GM21529 (cell line): ENCODE results near the gene RSRC1.
"Not testable (repeated sequence)": the region's sequence is repeated elsewhere in the genome, so short reads cannot be mapped to it uniquely, and the experiment has no call there.

Source experiments
- ATAC-seq: cut with Tn5 transposase; IDR thresholded peaks from one replicate; pipeline ENCODE4 v1.9.1; 2021; ENCODE audit not compliant: unreplicated experiment

RSRC1 gene

DNA sequence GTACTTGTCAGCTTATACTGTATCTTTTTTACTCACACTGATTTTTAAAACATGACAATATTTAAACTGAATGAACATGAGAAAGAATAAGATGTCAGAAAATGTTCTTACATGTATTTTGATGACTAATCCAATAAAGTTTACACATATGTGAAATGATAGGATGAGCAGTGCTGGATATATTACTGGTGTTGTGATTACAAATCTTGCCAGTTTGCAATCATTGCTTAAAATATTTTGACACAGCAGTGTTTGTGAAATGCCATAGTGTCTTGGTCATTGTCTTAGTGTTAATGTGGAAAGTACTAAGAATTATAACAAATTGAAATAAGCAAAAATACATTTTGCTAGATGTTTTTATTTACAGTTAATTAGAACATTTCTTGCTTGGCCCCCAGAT is 342.4 kb downstream of the RSRC1 start:
- ATAC-seq: no peak

DNA sequence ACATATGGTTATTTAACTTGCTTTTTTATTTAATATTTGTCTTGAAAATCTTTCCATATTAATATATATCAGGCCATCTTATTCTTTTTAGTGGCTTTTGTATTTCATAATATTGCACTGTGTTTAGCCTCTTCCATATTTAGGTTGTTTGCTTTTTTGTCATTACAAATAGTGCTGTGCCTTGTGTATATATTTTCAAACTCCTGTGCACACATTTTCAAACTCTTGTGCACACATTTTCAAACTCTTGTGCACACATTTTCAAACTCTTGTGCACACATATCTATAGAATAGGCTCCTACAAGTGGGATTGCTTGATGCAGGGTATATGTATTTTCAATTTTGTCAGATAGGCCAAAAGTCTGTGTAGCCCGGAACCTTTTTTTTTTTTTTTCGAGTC is 343.1 kb downstream of the RSRC1 start:
- no peak for ATAC-seq

DNA sequence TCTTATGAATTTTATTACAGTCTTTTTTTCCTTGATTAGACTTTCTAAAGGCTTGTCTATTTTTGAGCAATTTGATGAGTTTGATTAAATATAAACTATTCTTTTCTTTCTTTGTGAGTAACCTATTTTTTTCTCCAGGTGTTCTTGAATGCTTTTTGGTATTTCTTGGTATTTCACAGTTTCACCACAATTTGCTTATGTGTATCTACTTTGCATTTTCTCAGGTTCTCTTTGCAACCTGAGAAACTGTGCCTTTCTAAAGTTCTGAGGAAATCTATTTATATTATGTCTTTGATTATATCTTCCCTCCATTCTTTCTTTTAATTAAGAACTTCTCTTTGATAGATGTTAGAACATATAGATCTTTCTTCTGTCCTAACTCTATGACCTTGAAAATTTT is 344.0 kb downstream of the RSRC1 start:
- ATAC-seq: peak; percentile 61

DNA sequence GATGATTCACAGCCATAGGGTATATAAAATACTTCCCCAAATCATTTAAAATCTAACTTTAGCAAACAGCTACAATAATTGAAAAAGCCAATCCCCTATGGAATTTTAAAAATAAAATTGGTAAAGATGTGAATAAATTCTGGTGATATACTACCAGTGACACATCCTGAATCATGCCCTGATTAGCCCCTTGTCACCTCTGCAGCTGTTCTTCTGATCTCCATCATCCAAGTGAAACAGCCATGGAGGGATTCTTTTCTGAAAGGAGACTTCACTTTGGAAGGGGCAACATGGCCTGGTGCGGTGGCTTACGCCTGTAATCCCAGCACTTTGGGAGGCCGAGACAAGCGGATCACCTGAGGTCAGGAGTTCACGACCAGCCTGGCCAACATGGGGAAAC is 345.5 kb downstream of the RSRC1 start:
- ATAC-seq: no peak

DNA sequence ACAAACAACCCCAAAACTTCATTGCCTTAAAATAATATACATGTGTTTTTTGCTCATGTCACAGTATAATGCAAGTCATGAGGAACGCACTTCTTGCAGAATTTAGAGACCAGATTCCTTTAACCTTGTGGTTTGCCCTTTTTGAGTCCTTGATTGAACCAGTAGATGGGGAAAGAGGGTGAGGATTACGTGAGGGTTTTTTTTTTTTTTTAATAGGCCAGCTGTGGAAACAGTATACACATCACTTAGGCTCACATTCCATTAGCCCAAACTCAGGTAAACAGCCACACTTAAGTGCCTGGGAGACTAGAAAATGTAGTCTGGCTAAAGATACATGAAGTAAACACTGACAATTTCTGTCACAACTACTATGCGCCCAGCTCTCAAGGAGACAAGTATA is 346.2 kb downstream of the RSRC1 start:
- ATAC-seq: no peak

DNA sequence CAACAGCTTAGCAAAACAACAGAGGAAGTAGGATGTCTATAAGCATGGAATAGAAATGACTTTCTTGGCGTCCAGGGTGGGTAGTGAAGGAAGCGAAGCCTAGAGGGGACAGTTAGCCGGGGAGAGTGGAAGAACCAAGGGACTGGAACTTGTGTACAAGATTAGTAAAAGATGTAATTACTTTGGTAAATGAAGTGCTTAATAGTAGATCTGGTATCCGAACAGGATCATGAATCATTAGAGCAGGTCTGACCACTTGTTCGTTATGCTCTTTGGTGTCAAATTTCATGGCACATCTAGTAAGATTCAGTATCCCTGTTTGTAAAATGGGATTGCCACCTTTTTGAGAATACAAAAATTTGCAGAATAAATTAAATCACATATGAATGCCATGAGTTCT is 348.6 kb downstream of the RSRC1 start:
- ATAC-seq: no peak

DNA sequence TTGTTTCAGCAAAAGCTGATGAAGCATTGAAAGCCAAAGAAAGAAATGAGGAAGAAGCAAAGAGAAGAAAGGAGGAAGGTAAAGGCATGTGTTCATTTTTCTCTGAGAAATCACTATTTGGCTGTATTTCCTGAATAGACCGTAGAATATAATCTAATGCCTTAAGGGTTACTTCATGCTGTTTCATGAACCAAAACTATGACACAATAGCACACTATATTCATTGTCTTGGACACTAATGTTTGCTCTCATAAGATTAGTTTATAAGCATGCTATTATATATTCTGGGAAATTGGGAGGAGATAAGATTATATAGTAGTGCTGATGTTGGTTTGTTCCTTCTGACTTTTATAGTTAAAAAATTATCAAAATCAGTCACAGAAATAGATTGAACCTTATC is 351.0 kb downstream of the RSRC1 start:
- ATAC-seq: no peak

DNA sequence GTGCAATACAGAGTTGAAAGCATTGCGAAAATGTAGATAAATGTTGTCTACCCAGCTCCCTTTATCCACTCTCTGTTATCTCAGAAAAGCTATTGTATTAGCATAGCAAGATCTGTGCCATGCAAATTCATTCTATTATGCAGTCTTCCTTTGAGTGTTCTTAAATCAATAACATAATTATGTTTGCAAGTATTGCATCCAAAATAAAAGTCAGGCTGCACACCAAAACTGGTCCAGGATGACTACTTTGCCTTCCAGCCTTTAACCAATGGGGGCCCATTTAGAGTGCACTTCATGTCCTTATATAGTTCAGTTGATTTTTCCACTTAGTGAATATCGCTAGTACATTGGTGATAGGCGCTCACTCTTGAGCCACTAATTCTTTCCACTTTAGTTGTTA is 353.7 kb downstream of the RSRC1 start:
- ATAC-seq: no peak

DNA sequence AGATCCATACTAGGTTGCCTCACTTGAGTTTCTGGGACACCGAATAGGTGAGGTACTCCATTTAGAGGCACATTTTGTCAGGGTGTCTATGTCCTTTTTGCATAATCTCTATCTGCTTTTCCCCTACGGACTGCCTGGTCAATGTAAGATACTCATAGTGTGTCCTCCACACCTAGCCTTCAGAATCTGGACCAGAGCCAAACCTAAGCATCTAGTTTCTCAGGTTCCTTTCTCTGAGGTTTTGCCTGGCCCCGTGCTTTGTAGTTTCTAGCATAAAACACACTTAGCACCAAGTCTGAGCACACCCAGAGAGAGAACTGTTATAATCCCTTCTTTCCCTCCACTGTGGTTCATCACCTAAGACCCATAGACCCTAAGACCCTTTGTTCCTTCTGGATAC is 355.2 kb downstream of the RSRC1 start:
- peak; percentile 84 for ATAC-seq

DNA sequence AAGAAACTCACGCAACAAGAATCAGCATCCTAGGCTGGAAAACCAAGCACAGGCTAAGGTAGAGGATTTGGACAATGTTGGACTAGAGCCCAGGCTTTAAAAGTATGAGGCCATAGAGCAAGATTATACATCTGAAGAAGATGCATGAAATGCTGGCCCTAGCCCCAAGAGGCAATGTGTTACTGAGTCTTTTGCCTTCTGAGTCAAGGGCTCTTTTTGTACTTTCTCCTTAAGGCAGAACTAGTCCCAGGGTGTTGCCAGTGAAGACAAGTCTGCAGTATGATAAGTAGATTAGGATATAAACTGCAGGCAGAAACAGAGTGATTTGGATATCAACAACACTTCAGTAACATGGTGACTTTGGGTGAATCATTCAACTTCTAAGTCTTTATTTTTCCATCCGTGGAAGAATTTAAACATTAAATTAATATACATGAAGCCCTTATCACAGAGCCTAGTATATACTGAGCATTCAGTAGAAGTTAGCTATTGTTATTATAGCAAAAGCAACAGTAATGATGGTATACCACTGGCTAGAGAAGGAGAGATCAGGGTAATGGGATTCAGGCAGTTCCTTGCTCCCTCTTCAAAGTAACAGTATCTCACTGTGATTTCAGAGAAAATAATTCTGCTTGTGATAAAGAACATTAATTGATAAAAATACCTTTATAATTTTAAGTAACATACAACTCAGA is 361.2 kb downstream of the RSRC1 start:
- ATAC-seq: no peak

DNA sequence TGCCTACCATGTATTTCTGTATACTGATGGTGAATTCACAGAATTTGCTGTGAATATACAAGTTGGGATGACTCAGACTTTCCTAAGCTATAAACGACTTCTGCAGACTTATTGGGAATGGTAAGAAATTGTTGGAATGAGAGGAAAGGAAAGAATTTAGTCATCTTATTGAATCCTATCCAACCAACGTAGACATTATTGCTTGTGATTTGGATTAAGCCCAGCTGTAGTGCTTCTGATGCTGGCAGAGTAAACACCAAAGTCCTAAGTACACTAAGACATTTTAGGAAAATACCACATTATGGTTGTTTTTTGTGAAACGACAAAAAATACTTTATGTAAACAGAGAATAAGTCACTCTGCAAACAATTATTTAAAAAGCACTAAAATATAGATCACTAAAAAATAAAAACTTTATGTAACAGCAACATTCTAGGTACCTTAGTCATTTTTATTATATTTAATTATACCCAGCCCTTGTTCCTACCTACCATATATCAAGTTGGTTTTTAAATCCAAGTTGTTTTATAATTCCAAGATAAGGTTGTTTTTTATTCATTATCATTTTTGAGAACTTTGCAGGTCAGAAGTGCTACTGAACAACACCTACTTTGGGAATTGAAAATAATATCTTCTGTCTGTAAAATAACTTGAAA is 361.9 kb downstream of the RSRC1 start:
- no peak for ATAC-seq

DNA sequence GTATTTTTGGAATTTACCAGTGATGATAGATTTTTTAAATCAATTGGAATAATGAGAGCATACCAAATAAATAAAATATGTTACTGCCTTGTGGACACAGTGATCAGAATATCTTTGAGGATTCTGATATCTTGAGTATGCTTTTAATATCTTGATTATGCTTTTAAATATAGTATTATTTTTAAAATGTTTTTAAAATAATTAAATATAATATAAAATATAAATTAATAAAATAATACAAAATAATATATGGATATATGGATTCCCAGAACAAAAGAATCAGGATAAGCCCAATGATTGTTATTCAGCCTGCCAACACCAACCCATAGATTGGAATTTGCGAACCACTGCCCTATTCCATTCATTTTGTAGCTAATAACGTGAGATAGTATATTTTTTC is 369.2 kb downstream of the RSRC1 start:
- ATAC-seq: no peak

DNA sequence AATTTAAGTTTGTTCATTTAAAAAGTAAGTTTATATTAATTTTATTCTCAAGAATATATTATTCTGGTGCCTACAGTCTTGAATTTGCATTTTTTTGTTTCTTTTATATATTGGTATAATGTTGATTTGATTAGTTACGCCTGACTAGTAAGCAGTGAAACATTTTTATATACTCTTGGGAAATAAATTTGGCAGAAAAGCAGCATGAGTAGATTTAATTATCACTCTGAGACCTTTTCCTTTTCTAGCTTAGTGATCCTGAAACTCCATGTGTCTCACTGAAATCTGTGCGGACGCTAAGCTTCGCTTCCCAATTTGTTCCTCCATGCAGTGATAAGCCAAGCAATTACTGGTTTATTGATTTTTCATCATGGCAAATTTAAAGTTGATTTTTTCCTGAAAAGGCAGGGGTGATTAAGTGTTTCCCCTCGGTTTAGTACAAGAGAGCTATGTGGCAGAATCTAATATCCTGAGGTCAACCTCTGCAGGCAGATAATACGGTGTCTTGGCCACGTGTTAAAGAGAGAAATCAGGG is 373.9 kb downstream of the RSRC1 start:
- ATAC-seq: no peak

DNA sequence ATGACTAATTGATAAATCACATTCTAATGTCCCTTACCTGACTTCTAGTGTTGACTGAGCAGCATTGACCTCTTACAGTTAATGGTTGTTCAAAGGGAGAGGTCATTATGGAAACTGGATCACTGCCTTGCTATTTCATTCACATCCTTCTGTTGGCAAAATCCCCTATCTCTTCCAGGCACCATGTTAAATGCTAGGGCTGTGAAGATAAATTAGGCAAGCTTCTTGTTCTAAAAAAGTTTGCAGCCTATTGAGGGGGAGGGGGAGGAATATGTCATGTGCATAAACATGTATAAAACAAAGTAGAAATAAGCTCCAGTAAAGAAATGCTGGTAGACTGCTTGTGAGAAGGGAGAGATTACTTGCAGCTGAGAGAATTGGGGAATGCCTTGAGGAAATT is 376.3 kb downstream of the RSRC1 start:
- ATAC-seq: no peak

DNA sequence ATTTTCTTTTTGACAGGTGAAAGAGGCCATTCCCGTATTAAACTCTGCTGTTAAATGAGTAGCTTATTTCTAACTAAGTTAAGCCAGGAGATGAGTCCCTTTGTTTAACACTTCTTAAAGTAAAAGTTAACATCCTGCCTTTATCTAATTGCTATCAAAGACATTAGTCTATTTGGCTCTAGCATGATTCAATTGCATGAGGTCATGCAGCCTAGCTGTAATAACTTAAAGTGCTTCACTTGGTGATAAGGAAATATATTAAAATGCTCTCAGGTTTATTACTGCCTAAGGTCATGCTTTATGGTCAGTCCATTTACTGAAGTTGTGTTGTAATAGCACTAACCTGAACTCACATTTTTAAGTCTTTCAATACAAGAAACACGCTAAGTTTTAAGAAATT is 378.8 kb downstream of the RSRC1 start:
- ATAC-seq: no peak

DNA sequence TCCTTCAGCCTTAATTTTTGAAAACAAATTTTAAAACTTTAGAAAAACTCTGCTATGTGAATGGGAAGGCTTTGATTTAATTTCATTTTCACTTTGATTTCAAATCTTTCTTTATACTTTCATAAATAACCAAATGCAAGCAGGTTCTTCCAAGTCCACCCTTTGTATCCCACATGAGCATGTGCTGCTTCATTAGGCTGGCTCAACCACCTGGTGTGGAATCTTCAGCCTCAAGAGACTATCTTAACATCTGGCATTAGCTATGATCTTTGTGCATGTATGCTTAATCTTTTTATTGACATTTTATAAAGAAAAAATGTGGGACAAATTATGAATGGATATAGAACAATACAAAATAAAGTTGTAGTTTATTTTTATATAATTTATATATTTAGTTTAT is 379.3 kb downstream of the RSRC1 start:
- no peak for ATAC-seq

DNA sequence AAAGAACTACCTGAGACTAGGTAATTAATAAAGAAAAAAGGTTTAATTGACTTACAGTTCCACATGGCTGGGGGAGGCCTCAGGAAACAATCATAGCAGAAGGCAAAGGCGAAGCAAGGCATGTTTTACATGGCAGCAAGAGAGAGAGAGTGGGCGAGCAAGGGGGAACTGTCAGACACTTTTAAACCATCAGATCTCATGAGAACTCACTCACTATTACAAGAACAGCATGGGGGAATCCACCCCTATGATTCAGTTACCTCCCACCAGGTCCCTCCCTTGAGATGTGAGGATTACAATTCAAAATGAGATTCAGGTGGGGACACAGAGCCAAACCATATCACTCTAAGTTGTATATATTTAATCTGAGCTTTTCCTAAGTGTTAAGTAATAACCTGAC is 382.1 kb downstream of the RSRC1 start:
- no peak for ATAC-seq

DNA sequence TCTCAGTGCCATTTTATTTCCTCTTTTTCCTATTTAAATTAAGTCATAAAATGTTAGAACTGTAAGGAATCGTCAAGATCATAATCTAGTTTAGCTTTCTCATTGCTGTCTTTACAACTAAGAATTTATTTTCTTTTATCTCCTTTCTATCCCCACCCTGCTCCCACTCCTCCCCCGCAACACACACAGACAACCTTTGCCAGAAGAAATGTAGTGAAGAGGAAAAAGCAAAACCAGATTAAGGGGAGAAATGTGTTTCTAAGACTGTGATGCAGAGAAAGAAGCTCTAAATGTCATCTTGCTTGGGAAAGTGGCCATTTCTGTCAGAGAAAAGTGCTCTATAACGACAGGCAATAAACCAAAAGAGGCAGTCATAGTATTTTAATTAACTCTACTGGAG is 382.8 kb downstream of the RSRC1 start:
- ATAC-seq: no peak

DNA sequence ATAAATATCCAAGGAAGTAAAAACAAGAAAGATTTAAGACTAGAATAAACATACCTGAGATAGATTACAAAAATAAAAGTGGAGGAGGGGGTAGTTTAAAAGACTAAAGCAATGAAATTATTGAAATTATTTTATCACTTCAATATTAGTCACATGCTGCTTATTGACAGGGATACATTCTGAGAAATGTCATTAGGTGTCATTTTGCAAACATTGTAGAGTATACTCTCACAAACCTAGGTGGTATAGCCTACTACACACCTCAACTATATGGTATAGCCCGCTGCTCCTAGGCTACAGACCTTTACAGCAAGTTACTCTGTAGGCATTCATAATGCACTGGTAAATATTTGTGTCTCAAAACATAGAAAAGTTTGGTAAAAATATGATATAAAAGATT is 384.0 kb downstream of the RSRC1 start:
- no peak for ATAC-seq

DNA sequence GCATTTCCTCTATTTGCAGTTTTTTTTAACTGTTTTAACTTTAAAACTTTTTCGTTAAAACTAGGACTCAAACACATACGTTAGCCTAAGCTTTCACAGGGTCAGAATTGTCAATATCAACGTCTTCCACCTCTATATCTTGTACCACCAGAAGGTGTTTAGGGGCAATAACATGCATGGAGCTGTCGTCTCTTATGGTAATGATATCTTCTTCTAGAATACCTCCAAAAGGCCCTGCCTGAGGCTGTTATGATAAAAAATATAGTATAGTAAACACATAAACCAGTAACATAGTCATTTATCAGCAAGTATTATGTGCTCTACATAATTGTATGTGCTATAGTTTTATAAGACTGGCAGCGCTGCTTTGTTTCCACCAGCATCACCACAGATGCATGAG is 384.8 kb downstream of the RSRC1 start:
- ATAC-seq: no peak

DNA sequence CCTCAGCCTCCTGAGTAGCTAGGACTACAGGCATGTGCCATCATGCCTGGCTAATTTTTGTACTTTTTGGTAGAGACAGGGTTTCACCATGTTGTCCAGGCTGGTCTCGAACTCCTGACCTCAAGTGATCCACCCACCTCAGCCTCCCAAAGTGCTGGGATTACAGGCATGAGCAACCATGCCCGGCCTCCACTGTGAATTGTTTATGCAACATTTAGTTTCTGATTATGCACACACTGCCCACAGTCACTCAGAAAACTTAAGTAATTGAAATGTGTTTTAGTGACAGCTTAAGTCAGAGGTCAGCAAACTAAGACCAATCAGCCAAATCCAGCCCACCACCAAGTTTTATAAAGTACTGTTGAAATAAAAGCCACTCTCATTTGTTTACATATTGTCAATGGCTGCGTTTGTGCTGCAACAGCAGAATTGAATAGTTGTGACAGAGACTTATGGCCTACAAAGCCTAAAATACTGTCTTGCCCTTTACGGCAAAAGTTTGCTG is 385.6 kb downstream of the RSRC1 start:
- ATAC-seq: not testable (repeated sequence)

DNA sequence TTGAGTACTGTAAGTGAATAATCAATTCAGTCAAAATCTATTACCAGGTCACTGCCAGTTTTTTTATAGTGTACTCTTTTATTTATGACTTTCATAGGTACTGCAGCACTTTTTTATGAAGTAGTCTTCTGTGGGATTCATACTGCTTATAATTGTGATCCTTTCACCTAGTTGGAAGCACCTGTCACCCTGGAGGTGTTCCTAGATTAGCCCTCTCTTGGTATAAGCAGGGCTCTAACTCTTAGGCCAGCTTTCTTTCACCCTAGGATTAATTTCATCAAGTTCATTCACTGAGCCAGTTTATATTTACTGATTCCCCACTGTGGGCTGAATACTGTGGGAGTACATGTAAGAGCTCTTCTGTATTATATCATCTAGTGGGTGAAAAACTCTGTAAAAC is 395.2 kb downstream of the RSRC1 start:
- no peak for ATAC-seq

DNA sequence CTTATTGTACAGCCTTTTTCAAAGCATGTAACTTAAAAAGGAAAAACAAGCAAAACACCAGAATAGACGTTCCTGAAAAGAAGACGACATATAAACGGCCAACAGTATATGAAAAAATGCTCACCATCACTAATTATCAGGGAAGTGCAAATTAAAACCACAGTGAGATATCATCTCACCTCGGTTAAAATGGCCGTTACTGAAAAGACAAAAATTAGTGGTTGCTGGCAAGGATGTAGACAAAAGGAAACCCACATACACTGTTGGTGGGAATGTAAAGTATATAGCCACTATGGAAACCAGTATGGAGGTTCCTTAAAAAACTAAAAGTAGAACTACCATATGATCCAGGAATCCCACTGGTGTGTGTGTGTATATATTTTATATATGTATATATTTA is 396.6 kb downstream of the RSRC1 start:
- ATAC-seq: no peak
